Measurements from ENCODE around the gene PTPRA.
"Not testable (repeated sequence)": the region's sequence is repeated elsewhere in the genome, so short reads cannot be mapped to it uniquely, and the experiment has no call there.

The PTPRA gene, protein sequence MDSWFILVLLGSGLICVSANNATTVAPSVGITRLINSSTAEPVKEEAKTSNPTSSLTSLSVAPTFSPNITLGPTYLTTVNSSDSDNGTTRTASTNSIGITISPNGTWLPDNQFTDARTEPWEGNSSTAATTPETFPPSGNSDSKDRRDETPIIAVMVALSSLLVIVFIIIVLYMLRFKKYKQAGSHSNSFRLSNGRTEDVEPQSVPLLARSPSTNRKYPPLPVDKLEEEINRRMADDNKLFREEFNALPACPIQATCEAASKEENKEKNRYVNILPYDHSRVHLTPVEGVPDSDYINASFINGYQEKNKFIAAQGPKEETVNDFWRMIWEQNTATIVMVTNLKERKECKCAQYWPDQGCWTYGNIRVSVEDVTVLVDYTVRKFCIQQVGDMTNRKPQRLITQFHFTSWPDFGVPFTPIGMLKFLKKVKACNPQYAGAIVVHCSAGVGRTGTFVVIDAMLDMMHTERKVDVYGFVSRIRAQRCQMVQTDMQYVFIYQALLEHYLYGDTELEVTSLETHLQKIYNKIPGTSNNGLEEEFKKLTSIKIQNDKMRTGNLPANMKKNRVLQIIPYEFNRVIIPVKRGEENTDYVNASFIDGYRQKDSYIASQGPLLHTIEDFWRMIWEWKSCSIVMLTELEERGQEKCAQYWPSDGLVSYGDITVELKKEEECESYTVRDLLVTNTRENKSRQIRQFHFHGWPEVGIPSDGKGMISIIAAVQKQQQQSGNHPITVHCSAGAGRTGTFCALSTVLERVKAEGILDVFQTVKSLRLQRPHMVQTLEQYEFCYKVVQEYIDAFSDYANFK

DNA sequence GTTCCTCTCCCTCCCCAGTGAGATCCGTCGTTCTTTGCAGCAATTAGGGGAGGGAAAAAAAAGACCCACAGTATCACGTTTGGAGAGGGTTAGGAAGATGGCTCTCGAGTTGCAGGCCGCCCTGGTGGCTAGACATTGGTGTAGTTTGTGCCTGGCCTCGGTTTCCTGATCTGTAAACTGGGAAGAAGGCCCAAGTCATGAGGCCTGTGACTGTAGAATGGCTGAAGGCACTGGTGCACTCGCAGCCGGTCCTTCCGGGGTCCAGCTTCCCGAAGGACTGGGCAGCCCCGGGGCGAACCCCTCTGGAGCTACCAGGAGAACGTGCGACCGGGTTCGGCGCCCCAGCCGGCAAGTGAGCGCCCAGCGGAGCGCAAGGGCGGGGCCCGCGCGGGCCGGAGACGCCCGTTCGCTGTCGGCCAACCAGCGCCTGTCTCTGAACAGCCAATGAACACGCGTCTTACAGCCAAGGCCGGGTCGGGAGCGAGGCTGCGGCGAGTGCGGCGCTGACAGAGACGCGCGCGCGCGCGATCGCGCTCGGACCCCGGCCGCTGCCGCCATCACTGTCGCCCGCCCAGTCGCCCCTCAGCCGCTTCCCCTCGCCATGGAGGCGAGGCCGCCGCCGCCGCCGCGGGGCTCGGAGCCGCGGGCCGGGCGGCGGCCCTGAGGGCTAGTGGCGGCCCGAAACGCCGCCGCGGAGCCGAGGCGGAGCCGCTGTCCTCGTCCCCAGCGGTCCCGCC lies at the start of gene PTPRA:
Gene PTPRA, plus strand, starts transcription at position 472 of the 737 bp plus-strand sequence. CDS start 90,797 bp downstream, outside the sequence.
- DNase-seq: peak; percentile 96

DNA sequence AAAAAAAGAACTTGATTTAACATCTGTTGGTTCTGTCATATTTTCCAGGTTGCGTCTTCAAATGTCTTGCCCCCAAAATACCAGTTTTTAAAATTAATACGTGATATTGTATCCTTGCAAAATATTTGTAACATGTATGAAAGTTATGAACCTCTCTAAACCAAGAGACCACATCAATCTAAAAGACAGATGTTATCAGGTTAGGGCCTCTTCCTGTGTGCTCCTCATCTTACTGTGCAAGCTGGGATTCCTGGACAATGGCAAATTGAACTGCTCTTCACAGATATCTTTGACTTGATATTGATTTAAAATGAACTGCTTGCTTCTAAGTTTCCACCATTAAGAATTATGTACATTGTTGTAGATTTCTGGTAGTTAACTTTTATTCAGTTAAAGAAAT lies 47.5 kb upstream of the PTPRA start:
- DNase-seq: no peak

DNA sequence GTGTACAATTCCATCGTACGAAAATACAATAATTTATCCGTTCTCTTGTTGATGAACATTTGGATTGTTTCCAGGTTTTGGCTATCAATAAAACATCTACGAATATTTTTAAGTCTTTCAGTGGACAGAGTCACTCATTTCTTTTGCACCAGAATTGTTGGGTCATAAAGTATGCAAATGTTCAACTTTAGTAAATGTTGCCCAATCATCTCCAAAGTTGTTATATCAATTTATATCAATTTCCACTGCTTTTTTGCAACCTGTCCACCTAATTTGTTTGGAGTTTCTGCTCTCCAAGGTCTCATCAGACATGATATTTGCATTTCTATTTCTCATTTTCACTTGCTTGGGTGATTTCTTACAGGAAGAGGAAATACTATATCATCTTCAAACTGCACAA lies 46.6 kb upstream of the PTPRA start:
- DNase-seq: no peak

DNA sequence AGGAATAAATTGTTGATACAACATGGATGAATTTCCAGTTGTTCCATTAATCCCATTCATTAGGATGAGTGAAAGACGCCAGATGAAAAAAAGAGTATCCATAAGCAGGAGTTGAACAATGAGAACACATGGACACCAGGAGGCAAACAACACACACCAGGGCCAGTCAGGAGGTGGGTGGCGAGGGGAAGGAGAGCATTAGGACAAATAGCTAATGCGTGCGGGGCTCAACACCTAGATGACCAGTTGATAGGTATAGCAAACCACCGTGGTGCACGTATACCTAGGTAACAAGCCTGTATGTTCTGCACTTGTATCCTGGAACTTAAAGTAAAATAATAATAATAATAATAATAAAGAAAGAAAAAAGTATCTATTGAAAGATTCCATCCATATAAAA lies 43.9 kb upstream of the PTPRA start:
- DNase-seq: no peak

DNA sequence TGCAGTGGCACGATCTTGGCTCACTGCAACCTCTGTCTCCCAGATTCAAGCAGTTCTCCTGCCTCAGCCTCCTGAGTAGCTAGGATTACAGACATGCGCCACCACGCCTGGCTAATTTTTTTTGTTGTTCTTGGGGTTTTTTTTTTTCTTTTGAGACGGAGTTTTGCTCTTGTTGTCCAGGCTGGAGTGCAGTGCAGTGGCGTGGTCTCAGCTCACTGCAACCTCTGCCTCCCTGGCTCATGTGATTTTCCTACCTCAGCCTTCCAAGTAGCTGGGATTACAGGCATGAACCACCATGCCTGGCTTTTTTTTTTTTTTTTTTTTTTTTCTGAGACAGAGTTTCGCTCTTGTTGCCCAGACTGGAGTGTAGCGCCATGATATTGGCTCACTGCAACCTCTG lies 42.1 kb upstream of the PTPRA start:
- not testable (repeated sequence) for DNase-seq

DNA sequence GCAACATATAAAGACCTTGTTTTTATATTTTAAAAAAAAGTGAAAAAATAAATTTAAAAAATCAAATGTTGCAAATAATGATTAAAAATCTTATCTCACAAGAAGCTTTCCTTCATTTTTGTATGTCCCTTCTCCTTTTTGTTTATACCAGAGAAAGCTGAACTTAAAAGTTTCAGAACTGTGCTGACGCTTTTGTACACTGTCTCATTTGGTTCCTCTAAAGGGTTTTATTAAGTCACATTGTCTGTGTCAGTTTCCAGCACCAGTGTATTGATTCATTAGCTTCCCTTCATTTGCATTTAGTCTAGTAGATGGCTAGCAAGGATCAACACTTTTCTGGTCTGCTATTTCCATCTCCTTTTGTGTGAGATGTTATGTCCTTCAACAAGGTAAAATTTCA lies 39.5 kb upstream of the PTPRA start:
- DNase-seq: no peak

DNA sequence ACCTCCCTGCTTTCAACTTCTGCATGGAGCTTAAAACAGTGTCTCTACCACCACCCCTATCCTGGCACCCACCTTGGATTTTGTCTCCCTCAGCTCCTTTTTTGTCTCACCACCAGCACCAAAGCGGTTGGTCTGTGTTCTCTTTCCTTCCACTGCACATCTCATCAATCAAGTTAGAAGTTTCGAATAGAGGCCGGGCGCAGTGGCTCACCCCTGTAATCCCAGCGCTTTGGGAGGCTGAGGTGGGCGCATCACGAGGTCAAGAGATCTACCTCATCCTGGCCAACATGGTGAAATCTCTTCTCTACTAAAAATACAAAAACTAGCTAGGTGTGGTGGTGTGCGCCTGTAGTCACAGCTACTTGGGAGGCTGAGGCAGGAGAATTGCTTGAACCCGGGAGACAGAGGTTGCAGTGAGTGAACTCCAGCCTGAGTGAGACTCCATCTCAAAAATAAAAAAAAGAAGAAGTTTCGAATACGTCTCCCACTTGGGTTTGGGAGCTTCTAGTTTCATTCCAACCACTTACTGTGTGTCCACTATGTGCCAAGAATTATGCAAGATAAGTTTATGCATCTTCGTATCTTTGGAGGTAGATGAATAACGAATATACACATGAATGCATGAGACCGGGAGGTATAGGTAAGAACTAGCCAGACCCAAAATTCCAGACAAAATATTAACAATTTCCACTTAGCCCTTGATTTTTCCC lies 38.7 kb upstream of the PTPRA start:
- no peak for DNase-seq

DNA sequence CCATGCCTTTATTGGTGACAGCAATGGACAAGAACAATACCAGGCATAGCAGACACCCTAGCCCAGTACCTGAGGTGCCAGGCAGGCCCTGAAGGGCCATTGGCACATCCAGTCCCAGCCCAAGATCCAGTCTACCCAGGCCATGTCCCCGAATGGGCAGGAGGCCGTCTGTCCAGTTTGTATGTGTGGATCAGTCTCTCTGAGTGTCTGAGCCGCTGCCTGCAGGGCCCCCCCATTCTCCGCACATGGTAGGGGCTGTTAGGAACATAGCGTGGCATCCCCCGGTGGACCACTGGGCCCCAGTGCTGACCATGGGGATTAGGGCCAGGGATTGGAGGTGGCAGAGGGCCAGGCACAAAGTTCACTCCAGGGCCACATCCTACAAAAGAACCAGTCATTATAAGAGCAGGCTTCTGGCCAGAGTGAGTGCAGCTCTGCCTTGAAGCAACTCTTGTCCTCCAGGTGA lies 37.9 kb upstream of the PTPRA start:
- DNase-seq: no peak

DNA sequence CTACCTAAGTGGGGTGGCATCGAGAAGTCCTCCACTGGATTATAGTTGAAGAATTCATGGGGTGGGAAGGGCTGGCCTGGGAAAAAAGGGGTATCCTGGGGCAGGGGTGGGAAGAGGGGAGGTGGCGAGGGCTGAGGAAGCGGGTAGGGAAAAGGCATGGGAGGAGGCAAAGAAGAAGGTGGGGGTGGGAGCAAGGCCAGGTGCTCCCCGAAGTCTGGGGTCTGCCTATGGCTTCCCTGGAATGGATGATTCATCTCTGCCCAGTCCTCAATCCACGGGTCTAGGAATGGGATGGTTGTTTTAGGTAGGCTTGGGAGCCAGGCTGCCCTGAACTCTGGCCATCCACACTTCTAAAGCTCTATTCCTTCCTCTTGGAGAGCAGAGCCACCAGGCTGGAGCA lies 37.2 kb upstream of the PTPRA start:
- no peak for DNase-seq

DNA sequence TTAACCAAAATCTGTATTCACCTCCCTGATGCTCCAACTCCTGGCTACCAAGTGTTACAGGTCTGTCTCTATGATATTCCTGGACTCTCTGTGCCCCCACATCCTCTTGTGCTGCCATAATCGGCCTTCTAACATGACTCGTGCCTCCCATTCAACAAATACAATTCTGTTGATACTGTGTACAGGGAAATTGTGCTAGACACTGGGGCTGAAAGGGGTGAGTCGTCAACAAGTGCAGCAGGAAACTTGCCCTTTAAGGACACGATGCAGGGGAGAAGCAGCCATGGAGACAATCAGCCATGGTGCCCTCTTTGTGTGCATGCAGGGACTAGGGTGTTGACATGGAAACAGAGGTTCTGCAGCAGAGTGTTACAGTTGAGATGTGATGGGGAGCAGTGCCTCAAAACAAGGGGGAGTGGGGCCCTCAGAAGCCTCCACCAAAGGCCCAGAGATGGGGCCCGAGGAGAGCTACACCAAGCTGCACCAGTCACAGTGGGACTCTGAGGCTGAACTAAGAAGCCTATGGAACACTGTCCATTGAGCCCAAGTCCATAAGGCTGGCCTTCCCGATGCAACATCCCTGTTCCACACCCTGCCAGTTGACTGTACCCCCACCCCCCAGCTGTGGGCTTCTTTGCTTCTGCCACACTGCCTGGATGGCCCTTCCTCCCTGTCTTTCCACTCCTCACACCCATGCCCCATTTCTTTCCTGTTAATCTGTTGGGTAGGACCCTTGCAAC lies 35.9 kb upstream of the PTPRA start:
- DNase-seq: no peak

DNA sequence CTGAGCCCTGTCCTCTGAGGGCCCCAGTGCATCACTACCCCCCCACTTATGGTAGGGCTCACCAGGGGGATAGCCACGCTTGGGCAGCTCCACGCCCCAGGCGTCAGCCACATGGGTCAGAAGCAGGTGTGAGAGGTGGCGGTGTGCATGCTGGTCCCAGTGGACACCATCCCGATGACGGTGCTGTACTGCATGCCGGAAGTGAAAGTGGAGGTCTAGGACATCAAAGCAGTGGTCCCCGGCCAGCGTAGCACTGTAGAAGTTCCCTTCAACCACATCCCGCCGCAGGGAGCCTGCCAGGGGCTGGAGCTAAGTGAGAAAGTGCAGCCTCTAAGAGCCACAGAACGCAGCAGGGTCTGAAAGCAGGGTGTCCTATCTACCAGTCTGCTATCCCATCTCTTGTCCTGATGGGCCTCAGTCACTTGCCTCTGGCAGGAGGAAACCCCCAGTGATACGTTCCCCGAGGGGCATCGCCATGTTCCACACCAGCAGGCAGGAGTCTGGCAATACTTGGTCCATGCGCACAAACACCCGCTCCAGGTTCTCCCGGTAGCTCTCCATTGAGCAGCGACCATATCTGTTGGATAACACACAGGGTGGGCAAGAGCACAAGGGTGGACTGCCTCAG lies 35.0 kb upstream of the PTPRA start:
- DNase-seq: no peak

DNA sequence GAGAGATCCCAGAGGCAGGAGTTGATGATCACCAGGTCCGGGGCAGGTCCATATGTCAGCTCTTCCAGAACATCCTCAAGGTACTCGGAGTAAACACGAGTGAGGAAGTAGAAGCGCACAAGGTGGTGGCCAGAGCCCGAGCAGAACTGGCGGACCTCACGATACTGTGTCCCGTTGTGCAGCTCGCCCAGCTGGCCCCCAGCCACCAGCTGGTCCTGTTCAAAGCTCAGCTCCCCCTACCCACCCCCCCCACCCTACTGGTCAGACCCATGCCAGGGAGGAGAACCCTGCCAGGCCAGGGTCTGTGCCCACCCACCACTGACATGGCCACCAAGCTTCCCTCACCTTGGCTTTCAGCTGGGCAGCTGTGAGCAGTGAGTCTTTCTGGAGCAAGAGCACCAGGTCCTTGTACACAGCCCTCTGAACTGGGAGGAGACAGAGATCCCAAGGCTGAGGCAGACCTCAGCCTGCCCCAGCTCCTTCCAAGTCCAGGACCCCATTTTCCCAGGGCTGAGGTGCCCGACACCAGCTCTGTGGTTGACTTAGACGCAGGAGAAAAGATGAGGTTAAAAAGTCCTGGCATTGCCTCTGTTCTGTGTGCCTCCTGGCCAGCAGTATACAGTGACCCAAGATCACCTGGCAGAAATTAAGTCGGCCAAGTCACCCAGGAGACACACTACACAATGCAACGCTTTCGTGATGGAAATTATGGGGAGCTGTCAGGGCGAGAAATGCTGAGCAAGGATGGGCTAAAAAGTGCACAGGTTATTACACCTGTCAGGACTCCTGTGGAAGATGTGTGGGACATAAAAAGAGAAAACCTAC lies 34.2 kb upstream of the PTPRA start:
- DNase-seq: no peak

DNA sequence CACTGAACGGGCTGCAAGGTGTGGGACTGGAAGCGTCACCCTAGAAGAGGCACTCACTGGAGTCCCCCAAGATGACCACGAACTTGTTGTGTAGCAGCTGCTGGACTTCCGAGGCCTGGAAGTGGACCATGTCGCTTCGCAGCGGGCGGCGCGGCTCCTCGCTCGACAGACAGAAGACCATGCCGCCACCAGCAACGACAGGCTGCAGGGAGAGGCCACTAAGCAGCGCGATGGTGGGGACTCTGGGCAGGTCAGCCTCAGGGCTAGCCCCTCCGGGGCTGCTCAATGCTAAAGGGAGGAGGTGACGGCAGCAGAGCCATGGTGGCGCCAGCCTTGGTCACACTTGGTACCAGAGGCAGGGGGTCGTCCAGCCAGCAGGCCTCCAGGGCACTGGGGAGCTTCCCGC lies 33.5 kb upstream of the PTPRA start:
- DNase-seq: no peak

DNA sequence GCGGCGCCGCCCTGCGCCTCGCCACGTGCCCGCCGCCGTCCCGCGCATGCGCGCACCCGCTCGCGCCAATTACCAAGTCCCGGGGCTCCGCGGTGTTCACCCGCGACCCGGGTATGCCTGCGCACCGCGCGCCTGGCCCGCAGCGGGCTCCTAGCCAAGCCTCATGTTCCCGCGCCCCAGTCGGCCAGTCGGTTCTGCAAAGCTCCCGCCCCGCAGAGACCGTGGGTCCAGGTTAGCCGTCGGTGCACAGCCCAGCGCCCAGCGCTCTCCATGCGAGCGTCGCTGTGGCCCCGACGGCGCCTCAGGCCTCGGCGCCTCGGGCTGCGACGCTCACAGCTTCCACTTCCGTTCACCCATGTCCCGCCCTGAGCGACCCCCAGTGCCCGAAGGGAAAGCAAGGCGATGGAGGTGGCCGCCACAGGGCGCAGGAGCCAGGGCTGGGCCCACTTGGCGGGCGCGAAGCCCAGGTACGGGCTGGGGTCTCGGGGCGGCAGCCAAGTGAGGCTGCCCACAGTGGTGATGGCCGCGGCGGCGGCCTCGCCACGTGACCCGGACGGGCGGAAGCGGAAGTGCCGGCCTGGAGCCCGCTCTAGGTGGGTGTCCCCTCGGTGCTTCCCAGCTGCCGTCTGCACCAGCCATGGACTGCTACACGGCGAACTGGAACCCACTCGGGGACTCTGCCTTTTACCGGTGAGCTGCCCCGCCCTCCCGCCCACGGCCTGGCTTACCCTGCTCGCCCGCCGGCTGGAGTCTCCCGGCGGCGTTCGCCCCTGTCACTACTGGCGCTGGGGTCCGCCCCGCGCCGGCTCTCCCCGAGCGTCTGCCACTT lies 32.9 kb upstream of the PTPRA start, which contains the start of the genes PCED1A and VPS16:
Gene PCED1A, minus strand, starts transcription at position 518 of the 829 bp plus-strand sequence. CDS start 743 bp downstream, outside the sequence.
Gene VPS16, plus strand, starts transcription at position 608 of the 829 bp plus-strand sequence. Its CDS starts 30 bp downstream, at position 638.
- peak; percentile 95 for DNase-seq

DNA sequence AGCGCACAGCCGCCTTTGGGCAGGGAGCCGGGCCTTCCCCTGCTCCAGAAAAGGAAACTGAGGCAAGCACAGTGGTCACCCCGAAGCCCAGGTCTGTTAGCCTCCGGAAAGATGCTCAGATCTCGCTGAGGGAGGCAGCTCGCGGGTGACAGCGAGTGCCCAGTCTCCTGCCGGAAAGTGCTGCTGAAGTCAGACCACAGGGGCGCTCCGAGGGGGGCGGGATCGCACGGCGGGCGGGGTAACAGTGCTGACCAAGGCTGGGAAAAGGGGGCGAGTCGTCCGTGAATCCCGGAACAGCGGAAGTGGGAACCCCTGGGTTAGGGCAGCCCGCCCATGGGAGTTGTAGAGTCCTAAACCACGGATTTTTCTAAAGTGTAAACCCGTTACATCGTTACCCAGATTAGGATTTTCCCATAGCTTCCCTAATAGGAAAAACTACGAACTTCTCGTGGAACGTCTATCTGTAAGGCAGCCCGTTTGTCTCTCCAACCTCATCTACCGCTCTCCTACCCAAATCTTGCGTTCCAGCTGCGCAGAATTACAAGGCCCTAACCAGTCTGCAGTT lies 32.2 kb upstream of the PTPRA start:
- peak; percentile 69 for DNase-seq

DNA sequence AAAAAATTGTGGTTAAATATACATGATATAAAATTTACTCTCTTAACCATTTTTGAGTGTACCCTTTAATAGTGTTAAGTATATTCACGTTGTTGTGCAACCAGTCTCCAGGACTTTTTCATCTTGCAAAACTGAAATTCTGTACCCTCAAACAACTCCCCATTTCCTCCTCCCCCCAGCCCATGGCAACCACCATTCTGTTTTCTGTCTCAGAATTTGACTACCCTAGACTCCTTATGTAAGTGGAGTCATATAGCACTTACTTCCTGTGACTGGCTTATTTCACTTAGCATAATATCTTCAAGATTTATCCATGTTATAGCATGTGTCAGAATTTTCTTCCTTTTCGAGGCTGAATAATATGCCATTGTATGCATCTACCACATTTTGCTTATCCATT lies 27.7 kb upstream of the PTPRA start:
- DNase-seq: no peak

DNA sequence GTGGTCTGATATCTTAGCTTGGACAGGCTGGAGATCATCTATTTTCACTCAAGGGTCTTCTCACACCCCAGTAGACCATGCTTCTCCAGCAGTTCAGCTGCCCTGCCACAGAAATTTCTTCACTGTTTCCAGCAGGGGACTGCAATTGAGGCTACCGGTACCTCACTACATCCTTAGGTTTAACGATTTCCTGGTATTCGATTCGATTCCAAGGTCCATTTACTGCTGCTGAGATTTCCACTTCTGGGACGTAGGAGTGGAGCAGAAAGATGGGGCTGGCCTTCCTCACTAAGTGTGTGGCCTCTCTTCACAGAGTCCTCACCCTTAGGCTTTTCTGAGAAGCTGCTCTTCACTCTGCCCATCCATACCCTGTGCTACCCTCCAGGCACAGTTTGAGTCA lies 26.6 kb upstream of the PTPRA start:
- no peak for DNase-seq

DNA sequence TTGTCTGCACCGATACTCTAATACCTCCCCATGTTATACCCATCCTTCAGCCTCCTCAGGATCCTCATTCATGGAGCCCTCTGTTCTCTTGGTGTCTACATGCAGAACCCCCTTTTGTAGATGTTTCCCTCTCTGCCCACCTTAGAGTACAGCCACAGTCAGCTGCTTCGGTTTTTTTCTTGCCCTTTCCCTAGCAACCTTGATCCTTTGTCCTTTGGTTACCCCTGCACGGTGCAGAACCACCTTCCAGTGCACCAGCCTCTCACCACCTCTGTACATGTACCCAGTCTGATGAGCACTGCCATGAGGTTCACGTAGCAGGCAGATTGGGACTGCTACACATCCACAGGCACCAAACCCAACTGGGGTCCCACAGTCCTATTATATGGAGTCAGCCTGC lies 25.5 kb upstream of the PTPRA start:
- no peak for DNase-seq

DNA sequence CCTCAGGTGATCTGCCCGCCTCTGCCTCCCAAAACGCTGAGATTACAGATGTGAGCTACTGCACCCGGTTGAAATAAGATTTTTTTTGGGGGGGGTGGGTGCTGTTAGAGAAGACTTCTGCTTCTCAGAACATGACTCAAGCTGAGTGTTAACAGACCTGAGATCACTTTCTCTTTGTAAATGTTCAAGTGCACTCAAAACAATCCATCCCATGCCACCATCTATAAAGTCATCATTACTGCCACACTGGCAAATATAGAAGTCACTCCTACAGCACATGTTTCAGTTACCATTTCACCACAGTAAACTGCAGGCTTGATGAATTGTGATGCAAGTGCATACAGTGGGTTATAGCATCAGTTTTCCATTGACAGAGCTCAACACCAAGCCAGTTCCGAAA lies 23.8 kb upstream of the PTPRA start:
- no peak for DNase-seq
